Stimulated activated CD4-positive, alpha-beta T cell treated with anti-CD3 and anti-CD28 coated beads, Interleukin-4, amount 100 ng/mL, for 1 hour (primary cell): ENCODE results near the gene LHX2.
A peak's percentile ranks its signal among the peaks of the same experiment; 100 is the strongest.

Experiments used
- DNase-seq: peaks from one replicate; pipeline ENCODE4 v3.0.0-alpha.2; 2020

LHX2 gene

GRCh38 chr9:124035001-124035650, 23.6 kb downstream of the LHX2 start:
- no peak for DNase-seq

GRCh38 chr9:124036578-124036977, 25.0 kb downstream of the LHX2 start:
- no peak for DNase-seq

- no peak for DNase-seq
These were observed 26.2 kb downstream of the LHX2 start for GRCh38 chr9:124037790-124038189.

- DNase-seq: no peak
These were observed 26.7 kb downstream of the LHX2 start for GRCh38 chr9:124038239-124038638.

- DNase-seq: no peak
These were observed 27.4 kb downstream of the LHX2 start for GRCh38 chr9:124038790-124039633.

- no peak for DNase-seq
These were observed 28.8 kb downstream of the LHX2 start for GRCh38 chr9:124040186-124040931.

GRCh38 chr9:124040935-124041816, 29.6 kb downstream of the LHX2 start:
- DNase-seq: peak; percentile 44

GRCh38 chr9:124041817-124042116, 30.2 kb downstream of the LHX2 start:
- no peak for DNase-seq

- no peak for DNase-seq
These were observed 30.7 kb downstream of the LHX2 start for GRCh38 chr9:124042201-124042721.

- DNase-seq: no peak
These were observed 32.9 kb downstream of the LHX2 start for GRCh38 chr9:124044448-124044847.

GRCh38 chr9:124045076-124045829, 33.7 kb downstream of the LHX2 start:
- DNase-seq: no peak

- no peak for DNase-seq
These were observed 34.2 kb downstream of the LHX2 start for GRCh38 chr9:124045830-124046177.

GRCh38 chr9:124046189-124046588, 34.6 kb downstream of the LHX2 start:
- DNase-seq: no peak

GRCh38 chr9:124047251-124047672, 35.7 kb downstream of the LHX2 start:
- DNase-seq: no peak

GRCh38 chr9:124050955-124051354, 39.4 kb downstream of the LHX2 start:
- no peak for DNase-seq

- DNase-seq: no peak
These were observed 40.8 kb downstream of the LHX2 start for GRCh38 chr9:124052401-124052800.

- no peak for DNase-seq
These were observed 43.1 kb downstream of the LHX2 start for GRCh38 chr9:124054582-124055227.

GRCh38 chr9:124060844-124061605, 49.5 kb downstream of the LHX2 start:
- no peak for DNase-seq

GRCh38 chr9:124062172-124062571, 50.6 kb downstream of the LHX2 start:
- no peak for DNase-seq

GRCh38 chr9:124066783-124067577, 55.4 kb downstream of the LHX2 start:
- no peak for DNase-seq
